T-helper 1 cell treated with Interleukin-12 subunit alpha and Interleukin-12 subunit beta and Interleukin-4 antibody, amounts not matched to agents 30 ng/mL and 1 ng/mL, for 36 hours (primary cell): ENCODE results near the gene RABIF. TPM values are rescaled to one million over a fixed set of nuclear protein-coding genes. Genes with fewer than 3 reads are reported as not detected.

Experiments used
- intact Hi-C: fragments of 100-400 bp; cut with micrococcal nuclease; formaldehyde crosslinking; loops from one replicate; pipeline ENCODE4 v1.15.1; 2024
- total RNA-seq: library from RNA; stranded (reverse); gene quantifications from 2 replicates; pipeline ENCODE4 v1.2.3, GENCODE V29; 2022

RABIF gene
- total RNA-seq, 1 donor from 2014 or later, result 16.1 TPM

GRCh38 chr1:202879128-202879527, 9.8 kb downstream of the RABIF start:
- intact Hi-C loops, result no loop called here

DNA sequence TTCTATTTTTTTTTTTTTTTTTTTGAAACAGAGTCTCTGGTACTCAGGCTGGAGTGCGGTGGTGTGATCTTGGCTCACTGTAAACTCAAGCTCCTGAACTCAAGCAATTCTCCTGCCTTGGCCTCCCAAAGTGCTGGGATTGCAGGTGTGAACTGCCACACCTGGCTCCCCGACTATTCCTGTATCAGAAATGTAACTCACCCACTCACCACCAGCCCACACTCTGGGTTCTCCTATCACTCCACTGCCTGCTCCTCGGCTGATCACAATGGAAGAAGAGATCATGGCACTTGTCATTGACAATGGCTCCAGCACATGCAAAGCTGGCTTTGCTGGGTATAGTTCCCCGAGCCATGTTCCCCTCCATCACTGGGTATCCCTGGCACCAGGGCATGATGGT, 15.9 kb downstream of the RABIF start:
- intact Hi-C loops, result no loop called here

- intact Hi-C loops, result no loop called here
Observed at GRCh38 chr1:202871367-202871766, 17.6 kb downstream of the RABIF start.

DNA sequence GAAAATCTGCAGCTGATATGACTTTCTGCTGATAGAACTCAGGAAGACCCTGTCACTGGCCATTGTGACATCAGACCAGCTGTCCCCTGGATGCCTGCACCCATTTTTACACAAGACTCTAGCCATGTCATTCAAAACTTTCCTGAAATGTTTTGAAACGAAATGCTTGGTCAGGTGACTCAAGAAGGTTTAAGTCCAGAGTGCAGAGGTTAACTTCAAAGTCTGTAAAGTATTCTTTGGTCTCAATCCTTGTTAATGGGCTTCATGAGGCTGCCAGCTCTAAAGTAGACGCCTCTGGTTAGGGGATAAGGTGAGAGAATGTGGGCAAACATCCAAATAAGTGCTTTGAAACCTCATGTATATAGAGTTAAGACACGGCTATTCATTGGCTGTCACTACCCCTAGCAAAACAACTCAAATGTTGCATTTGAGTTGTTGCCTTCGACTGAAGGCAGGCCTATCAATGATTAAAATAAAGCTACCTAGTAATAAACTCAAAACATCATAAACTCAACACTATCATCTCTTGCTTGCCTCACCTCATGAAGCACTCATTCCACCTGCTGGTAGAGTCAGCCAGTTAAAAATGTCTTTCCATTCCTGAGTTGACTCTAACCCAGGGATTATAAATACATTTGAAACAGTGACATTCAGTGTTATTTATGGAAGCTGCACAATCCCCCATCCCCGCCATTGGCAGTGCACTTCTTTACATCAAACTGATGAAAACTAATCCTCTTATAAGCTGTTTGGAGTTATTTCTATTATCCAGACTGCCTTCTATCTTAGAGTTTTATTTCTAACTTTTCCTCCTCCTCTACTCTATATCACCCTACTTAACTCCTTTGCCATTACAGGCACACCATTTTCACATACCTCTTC, 26.0 kb downstream of the RABIF start:
- intact Hi-C loops, result no loop called here

DNA sequence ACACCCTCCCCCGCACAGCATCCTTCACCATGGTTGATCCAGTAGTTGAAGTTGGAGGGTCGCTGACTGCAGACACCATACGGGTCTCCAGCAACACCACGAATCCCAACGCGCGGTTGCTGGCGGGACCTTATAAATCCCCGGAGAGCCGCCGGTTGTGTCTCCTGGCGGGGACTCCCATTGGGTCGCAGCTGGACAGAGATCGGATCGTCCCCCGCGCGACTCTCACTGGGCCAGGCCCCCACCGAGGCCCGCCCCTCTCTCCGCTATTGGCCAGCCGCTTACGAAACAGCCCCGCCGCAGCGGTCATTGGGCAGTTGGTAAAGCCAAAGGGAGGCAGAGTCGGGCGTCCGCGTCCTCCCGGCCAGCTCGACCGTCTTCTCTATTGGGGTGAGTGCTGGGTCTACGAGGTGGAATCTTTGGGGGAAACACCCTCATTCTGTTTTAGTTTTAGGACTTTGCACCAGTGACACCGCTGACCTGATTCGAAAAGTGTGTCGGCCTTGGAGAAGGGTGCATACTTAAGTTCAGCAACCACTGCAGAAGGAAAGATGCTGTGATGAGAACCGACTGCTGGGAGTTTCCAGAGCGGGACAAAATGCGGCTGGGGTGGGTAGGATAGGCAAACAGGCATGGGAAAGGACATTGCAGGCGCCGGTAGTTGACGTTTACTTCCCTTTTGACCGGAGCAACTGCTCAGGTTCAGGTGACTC, 27.4 kb downstream of the RABIF start:
- intact Hi-C loops, result loop anchor here (1.0 kb wide), 2 partner anchors 28 to 51 kb away; partner anchors contain the start of genes PCAT6 and RABIF

GRCh38 chr1:202860744-202861419, 28.1 kb downstream of the RABIF start:
- intact Hi-C loops, result loop anchor here (1.0 kb wide), 2 partner anchors 28 to 51 kb away; partner anchors contain the start of genes PCAT6 and RABIF

DNA sequence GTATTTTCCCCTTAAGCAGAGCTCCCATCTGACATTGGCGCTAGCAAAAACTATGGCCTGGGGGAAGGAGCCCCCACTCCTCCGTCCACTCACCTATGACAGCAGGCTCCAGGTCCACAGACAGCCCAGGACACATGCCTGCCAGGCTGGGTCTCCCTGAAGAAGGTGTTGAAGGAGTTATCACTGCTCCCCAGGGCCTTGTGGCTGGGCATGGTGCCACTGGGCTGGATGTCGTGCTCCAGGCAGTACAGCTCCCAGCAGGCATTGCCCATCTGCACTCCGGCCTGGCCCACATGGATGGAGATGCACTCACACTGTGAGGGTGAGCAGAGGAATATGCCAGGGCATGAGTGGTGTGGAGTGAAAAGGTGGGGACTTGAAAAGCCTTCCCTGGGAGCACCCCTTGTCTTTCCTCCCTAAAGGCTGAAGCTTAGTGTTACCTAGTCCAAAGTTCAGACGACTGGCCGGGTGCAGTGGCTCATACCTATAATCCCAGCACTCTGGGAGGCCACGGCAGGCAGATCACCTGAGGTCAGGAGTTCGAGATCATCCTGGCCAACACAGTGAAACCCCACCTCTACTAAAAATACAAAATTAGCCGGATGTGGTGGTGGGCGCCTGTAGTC, 30.0 kb downstream of the RABIF start:
- intact Hi-C loops, result no loop called here

DNA sequence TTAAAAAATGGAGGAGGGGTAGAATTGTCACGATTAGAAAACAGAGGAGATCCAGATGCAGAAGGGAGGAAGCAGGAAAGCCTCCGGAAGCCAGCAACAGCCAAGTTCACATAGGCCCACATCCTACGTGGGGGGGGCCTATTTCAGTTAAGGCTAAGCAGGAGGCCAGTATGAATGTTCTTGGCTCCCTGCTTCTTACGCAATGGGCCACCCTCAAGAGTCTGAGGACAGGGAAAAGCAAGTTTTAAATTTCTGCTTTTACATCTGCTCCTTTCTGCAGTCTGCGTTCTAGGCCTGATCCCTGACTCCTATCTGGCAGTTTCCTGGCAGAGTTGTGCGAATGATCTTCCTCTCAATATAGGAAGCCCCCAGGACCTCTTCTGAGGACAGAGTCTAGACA, 30.6 kb downstream of the RABIF start:
- intact Hi-C loops, result no loop called here

DNA sequence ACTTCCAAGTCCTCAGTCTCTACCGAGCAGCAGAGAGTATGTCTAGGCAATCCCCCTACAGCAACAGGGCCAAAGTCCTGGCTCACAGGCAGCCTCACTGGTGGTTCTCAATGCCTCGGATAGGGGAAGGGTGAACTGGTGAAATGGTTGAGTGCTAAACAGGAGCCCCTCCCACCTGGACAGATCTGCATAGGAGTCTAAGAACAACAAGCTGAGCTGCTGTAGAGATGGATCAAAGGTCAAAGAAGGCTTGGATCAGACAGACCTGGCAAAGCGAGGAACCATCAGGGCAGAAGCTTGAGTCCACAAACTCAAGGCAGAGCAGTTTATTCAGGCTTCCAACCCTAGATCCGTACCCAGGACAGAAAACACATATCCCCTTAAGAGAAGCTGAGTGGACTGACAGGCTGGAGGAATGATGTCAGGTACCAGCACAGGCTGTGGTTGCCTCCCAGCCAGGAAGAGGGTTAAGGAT, 31.8 kb downstream of the RABIF start:
- intact Hi-C loops, result no loop called here

GRCh38 chr1:202856014-202856413, 32.9 kb downstream of the RABIF start:
- intact Hi-C loops, result no loop called here

- intact Hi-C loops, result no loop called here
Observed at GRCh38 chr1:202854787-202855186, 34.2 kb downstream of the RABIF start.

- intact Hi-C loops, result loop anchor here (1.0 kb wide), 4 partner anchors 42 to 147 kb away; partner anchors contain the start of gene PCAT6
Observed at GRCh38 chr1:202852163-202852904, 36.6 kb downstream of the RABIF start.

GRCh38 chr1:202850593-202851362, 38.2 kb downstream of the RABIF start:
- intact Hi-C loops, result no loop called here

GRCh38 chr1:202848191-202848542, 40.8 kb downstream of the RABIF start:
- intact Hi-C loops, result loop anchor here (1.0 kb wide), 1 partner anchor 13 kb away; no protein-coding TSS in a partner anchor

- intact Hi-C loops, result no loop called here
Observed at GRCh38 chr1:202844935-202845334, 44.0 kb downstream of the RABIF start.

GRCh38 chr1:202844259-202844658, 44.7 kb downstream of the RABIF start:
- intact Hi-C loops, result no loop called here

- intact Hi-C loops, result no loop called here
Observed at GRCh38 chr1:202843081-202843480, 45.9 kb downstream of the RABIF start.

GRCh38 chr1:202837746-202838262, 51.1 kb downstream of the RABIF start:
- intact Hi-C loops, result loop anchor here (5.0 kb wide), 1 partner anchor 36 kb away; no protein-coding TSS in a partner anchor
